C4-2B (cell line): Measurements from ENCODE around the gene DES.

ENCODE experiments used
- ZFX ChIP-seq: fragments of 450-650 bp; IDR thresholded peaks from 2 replicates; pipeline ENCODE4 v1.6.1; 2017
- TF ChIP-seq, protein P1 (sequence below): fragments of 450-650 bp; conservative IDR thresholded peaks from 2 replicates; pipeline ENCODE4 v1.5.1; 2017; ENCODE audit warnings: mild to moderate bottlenecking

DNA sequence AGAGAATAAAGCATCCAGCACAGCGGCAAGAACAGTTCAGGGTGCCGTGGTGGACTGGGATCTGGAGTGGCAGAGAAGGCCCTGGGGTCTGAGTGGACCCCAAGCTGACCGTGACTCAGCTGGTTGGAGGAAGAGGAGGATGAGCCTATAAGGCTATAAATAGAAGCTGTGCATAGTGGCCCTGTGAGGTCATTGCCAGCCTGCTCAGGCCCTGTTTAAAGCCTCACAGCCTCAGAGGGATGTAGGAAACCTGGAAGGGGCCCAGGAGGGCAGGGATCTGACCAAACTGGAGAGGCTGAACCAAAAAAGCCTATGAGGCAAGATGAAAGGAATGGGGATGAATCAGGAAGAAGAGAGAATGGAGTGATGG is 11.3 kb upstream of the DES start:
- TF ChIP-seq, protein P1, sequence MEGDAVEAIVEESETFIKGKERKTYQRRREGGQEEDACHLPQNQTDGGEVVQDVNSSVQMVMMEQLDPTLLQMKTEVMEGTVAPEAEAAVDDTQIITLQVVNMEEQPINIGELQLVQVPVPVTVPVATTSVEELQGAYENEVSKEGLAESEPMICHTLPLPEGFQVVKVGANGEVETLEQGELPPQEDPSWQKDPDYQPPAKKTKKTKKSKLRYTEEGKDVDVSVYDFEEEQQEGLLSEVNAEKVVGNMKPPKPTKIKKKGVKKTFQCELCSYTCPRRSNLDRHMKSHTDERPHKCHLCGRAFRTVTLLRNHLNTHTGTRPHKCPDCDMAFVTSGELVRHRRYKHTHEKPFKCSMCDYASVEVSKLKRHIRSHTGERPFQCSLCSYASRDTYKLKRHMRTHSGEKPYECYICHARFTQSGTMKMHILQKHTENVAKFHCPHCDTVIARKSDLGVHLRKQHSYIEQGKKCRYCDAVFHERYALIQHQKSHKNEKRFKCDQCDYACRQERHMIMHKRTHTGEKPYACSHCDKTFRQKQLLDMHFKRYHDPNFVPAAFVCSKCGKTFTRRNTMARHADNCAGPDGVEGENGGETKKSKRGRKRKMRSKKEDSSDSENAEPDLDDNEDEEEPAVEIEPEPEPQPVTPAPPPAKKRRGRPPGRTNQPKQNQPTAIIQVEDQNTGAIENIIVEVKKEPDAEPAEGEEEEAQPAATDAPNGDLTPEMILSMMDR = no peak
- TF ChIP-seq ZFX = no peak
